Panc1 (cell line): ENCODE results near the gene INF2. TPM values are rescaled to one million over a fixed set of nuclear protein-coding genes. Genes with fewer than 3 reads are reported as not detected.

ENCODE experiments used
- ATAC-seq: fragments of 200-7000 bp; cut with Tn5 transposase; 2 replicates; pipeline ENCODE4 v1.9.1; 2020; ENCODE audit warnings: mild to moderate bottlenecking, moderate library complexity
- BruUV-seq: library from RNA; stranded (reverse); fragments of 400-500 nt; replicated peaks from 2 replicates; lab custom pipeline; 2021; lab: Mats Ljungman, UMichigan
- CTCF ChIA-PET: fragments of 300-600 bp; sonication (Branson Sonifier 250); formaldehyde crosslinking; loops from one replicate; lab custom pipeline; 2022; ENCODE audit warnings: antibody characterized with exemption; lab: Charles Lee
- POLR2A ChIA-PET: fragments of 300-600 bp; sonication (Branson Sonifier 250); formaldehyde crosslinking; loops from one replicate; lab custom pipeline; 2022; ENCODE audit warnings: antibody characterized with exemption; lab: Charles Lee
- DNase-seq: peaks from one replicate; pipeline ENCODE4 v3.0.0-alpha.2; 2010; ENCODE audit warnings: low read depth, low spot score
- H3K27ac ChIP-seq: 2 replicates; pipeline ENCODE4 v1.5.1; 2011; ENCODE audit warnings: mild to moderate bottlenecking, low read length, inconsistent platforms
- H3K27me3 ChIP-seq: fragments of 200-500 bp; sonication (Bioruptor generic); 2 replicates; pipeline ENCODE4 v1.6.0; 2014; ENCODE audit warnings: low read length, inconsistent platforms; ENCODE audit not compliant: control insufficient read depth, insufficient read depth
- H3K36me3 ChIP-seq: fragments of 200-500 bp; sonication (Bioruptor generic); 2 replicates; pipeline ENCODE4 v1.5.1; 2014; ENCODE audit warnings: inconsistent platforms, mild to moderate bottlenecking, low read length, moderate library complexity; ENCODE audit not compliant: control insufficient read depth, insufficient read depth
- H3K4me1 ChIP-seq: 2 replicates; pipeline ENCODE4 v1.5.1; 2011; ENCODE audit warnings: inconsistent platforms, mild to moderate bottlenecking, low read length, moderate library complexity; ENCODE audit not compliant: control insufficient read depth, insufficient read depth
- H3K4me3 ChIP-seq, 2 experiments: 2 replicates each; pipeline ENCODE4 v1.5.1; 2011 to 2012; ENCODE audit warnings: low read depth in 2 of 2, low read length in 2 of 2, mild to moderate bottlenecking in 2 of 2, inconsistent platforms in 1 of 2, moderate library complexity in 1 of 2
- H3K9me3 ChIP-seq: fragments of 200-500 bp; sonication (Bioruptor generic); 2 replicates; pipeline ENCODE4 v1.5.1; 2014; ENCODE audit warnings: low read depth, mild to moderate bottlenecking, inconsistent platforms, low read length, moderate library complexity; ENCODE audit not compliant: control insufficient read depth, insufficient read depth
- CTCF ChIP-seq: fragments of 450-650 bp; IDR thresholded peaks from 2 replicates; pipeline ENCODE4 v1.5.1; 2017; ENCODE audit warnings: mild to moderate bottlenecking
- POLR2AphosphoS5 ChIP-seq: IDR thresholded peaks from 2 replicates; pipeline ENCODE4 v1.6.1; 2012; ENCODE audit warnings: mild to moderate bottlenecking, low read depth, low read length, moderate library complexity
- REST ChIP-seq, 2 experiments: IDR thresholded peaks; 2 replicates each; pipeline ENCODE4 v1.6.1; 2011 to 2012; ENCODE audit warnings: low read depth in 2 of 2, control low read depth in 1 of 2, low read length in 1 of 2, mild to moderate bottlenecking in 1 of 2, moderate library complexity in 1 of 2; ENCODE audit not compliant: insufficient read depth in 1 of 2
- SIN3A ChIP-seq: IDR thresholded peaks from 2 replicates; pipeline ENCODE4 v1.6.1; 2012; ENCODE audit warnings: low read depth, mild to moderate bottlenecking, low read length, moderate library complexity, borderline replicate concordance; ENCODE audit not compliant: insufficient read depth
- TCF7L2 ChIP-seq: IDR thresholded peaks from 2 replicates; pipeline ENCODE4 v1.6.1; 2011; ENCODE audit warnings: mild to moderate bottlenecking, low read depth, low read length, inconsistent platforms
- in situ Hi-C: cut with HindIII; loops from 2 replicates; pipeline ENCODE4 v1.10.0; 2016; ENCODE audit warnings: low sequenced_read_pairs, low pct_unique_long_range_greater_than_20kb
- intact Hi-C: fragments of 100-400 bp; cut with micrococcal nuclease; formaldehyde crosslinking; loops from one replicate; pipeline ENCODE4 v1.10.0; 2022; ENCODE audit not compliant: unreplicated experiment
- total RNA-seq: library from RNA; stranded (reverse); gene quantifications from one replicate; pipeline ENCODE4 v1.2.1, GENCODE V29; 2021; ENCODE audit not compliant: unreplicated experiment

The INF2 gene
- total RNA-seq, 1 experiment from 2014 or later, result 195 TPM

- H3K4me1 ChIP-seq, result no peaks in the 10 kb centered on the region; the same call in 1 of the 2 replicates
- POLR2A ChIA-PET, result no interaction called here
- no TSS peak for BruUV-seq
- no peaks in the 10 kb centered on the region for H3K36me3 ChIP-seq
- ATAC-seq (0 out of 2 replicates have a peak, but pooled peaks have one; percentile 6), DNase-seq (no peak)
- H3K4me3 ChIP-seq, result no peak overlapping the region
- H3K27me3 ChIP-seq, result no peaks in the 10 kb centered on the region
- CTCF ChIA-PET, result no interaction called here
- TF ChIP-seq TCF7L2 (no peak), CTCF (no peak), SIN3A (no peak), REST (IDR thresholded peaks at IDR 0.05; ENCODE audit: insufficient read depth in 1 of 2, low read depth in 2 of 2, low read length in 1 of 2) (no peak), POLR2AphosphoS5 (no peak)
- H3K9me3 ChIP-seq, result no peaks in the 10 kb centered on the region
- in situ Hi-C loops (no loop called here), intact Hi-C loops (no loop called here)
- no peak overlapping the region for H3K27ac ChIP-seq
Observed at GRCh38 chr14:104715871-104716270, 26.5 kb downstream of the INF2 start.

- CTCF ChIA-PET, result no interaction called here
- in situ Hi-C loops (no loop called here), intact Hi-C loops (no loop called here)
- peaks cover 7% of the 10 kb centered on the region for H3K4me1 ChIP-seq
- H3K4me3 ChIP-seq, result no peak overlapping the region
- BruUV-seq, result no TSS peak
- no peaks in the 10 kb centered on the region for H3K36me3 ChIP-seq
- TF ChIP-seq CTCF (no peak), POLR2AphosphoS5 (no peak; the same call in 1 of the 2 replicates), SIN3A (no peak), TCF7L2 (no peak), REST (IDR thresholded peaks at IDR 0.05; ENCODE audit: insufficient read depth in 1 of 2, low read depth in 2 of 2, low read length in 1 of 2) (no peak)
- POLR2A ChIA-PET, result no interaction called here
- H3K27me3 ChIP-seq, result no peaks in the 10 kb centered on the region
- DNase-seq (no peak), ATAC-seq (no peak)
- no peak overlapping the region for H3K27ac ChIP-seq
- H3K9me3 ChIP-seq, result no peaks in the 10 kb centered on the region
Observed at GRCh38 chr14:104717137-104717536, 27.7 kb downstream of the INF2 start.
